CD4-positive, alpha-beta T cell treated with Interleukin-17A for 1 hour (primary cell): ENCODE data around the gene STRIP2.
"Not testable (repeated sequence)": the region's sequence is repeated elsewhere in the genome, so short reads cannot be mapped to it uniquely, and the experiment has no call there.

Experiments
- DNase-seq: peaks from one replicate; pipeline ENCODE4 v3.0.0-alpha.2; 2020

The STRIP2 gene

DNA sequence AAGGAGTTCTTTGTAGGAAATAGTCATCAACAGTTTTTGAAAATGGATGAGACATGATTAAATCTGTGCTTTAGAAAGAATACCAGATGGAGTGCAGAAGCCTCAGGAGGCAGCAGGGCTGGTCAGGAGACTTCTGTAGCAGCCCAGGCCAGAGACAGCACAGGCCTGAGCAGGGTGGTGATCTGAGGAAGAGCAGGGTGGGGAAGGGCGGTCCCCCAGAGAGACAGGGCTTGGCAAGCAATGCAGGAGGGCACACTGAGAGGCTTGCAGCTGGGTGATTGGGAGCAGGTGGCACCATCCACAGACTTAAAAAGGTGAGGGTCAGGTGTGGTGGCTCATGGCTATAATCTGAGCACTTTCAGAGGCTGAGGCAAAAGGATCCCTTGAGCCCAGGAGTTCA, 63.8 kb downstream of the STRIP2 start:
- DNase-seq = no peak

DNA sequence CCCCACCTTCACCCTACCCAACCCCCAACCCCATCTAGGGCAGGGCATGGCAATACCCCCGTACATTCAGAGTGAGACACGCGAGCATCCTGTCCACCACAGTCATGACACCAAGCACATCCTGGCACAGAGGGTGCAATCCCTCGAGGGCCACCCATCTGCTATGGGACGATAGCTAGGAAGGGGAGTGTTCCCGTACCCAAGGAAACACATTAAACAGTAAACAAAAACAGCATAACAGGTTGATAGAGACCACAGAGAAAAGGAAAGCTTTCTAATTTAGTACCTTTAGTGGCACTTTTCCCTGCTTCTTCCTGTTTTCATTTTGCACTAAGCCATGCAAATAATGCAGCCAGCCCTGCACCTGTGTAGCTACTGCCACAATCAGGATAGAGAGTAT, 65.8 kb downstream of the STRIP2 start:
- no peak for DNase-seq

DNA sequence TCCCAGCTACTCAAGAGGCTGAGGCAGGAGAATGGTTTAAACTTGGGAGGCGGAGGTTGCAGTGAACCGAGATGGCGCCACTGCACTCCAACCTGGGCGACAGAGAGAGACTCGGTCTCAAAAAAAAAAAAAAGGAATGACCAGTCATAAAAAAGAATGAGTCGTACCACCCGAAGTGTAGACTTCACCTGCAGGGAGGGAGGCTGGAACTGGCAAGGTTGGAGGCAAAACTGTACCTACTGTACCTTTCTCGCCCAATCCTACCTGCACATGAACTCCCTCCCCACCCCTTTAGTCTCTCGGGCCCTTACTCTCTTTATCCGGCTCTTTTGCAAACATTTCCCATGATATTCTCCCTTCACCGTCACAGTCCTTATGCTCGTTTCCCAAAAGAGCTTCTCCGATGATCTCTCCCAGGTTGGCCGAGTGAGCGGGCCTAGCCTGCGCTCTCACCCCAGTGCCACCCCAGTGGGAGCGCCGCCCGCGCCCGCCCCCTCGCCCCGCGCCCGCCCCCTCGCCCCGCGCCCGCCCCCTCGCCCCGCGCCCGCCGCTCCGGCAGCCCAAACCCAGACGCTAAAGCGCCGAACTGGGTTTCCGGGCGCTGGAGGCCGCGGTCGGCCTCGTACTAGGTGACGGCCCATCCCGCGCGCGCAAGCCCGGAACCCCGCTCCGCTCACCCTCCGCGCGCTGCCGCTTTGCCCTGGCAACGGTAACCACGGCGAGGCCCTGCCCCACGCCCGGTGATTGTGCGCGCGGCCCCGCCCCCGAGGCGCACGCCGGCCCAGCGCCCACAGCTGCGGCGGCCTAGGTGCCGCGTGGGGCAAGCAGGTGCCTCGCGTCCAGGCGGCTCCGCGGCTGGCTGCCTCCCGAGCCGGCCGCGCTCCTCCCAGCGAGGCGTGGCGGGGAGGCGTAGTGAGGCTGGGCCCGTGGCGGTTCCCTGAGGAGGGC, 67.8 kb downstream of the STRIP2 start, which contains the start of gene SMKR1:
Gene SMKR1, plus strand, starts transcription at position 772 of the 948 bp plus-strand sequence. CDS start 294 bp downstream, outside the sequence.
- DNase-seq = peak; percentile 95

DNA sequence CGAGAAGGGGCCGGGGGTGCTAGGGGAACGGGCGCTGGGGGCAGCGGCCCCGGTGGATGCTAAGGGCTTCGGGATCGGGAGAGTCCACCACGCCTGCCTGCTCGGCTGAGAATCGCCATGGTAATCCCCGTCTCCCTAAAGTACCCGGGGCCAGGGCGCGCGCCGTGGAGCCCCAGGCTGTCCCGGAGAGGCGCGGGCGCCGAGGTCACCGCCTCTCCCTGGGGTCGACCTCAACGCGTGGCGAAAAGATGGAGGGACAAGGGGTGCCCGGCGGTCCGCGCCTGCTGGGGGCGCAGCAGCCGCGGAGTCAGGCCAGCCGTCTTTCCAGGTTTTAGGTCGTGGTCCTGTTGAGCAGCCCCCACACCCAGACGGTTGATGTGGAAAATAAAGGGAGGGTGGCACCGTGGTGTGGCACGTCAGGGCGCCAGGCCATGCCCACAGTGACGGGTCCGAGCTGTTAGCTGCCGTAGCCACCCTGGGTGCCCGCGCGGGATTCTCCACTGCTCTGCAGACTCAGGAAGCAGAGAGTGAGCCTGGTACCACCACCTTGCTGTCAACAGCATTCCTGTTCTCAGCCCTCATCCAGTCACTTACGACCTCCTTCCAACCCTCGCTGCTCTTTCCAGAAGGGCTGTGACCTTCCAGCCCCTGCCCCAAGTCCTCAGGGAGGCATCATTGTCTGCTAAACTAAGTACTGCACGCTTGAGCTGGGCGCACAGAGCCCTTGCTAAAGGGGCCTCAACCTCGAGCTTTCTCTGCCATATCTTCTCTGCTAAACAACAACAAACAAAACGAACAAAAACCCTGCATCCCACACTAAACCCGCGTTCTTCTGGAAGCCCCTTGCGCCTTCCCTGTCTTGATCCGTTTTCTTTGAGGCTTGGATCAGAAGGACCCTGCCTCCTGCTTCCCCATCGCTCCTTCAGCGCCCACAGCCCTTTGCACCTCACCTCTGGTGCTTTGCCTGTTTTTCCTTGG, 68.8 kb downstream of the STRIP2 start:
- no peak for DNase-seq

DNA sequence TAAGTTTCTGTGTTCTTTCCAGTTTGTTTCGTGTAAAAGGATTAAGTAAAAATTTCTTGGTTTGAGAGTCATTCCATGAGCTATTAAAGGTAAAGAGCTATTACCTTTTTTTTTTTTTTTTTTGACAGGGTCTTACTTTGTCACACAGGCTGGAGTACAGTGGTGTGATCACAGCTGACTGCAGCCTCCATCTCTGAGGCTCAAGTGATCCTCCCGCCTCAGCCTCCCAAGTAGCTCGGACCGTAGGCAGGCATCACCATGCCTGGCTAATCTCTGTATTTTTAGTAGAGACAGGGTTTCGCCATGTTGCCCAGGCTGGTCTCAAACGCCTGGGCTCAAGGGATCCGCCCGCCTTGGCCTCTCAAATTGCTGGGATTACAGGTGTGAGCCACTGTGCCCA, 69.5 kb downstream of the STRIP2 start:
- no peak for DNase-seq

DNA sequence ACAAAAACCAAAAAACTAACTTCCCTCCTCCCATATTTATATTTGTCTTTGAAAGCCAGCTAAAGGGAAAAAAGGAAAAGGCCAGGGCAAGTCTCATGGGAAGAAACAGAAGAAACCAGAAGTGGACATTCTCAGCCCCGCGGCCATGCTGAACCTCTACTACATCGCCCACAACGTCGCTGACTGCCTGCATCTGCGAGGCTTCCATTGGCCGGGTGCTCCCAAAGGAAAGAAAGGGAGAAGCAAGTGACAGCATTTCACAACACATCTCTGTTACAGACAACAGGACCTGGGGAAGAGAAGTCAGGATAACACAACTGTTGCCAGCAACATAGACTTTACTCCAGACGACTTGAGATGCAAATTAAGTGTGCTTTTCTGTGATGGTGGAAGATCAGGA, 78.0 kb downstream of the STRIP2 start:
- DNase-seq = no peak

DNA sequence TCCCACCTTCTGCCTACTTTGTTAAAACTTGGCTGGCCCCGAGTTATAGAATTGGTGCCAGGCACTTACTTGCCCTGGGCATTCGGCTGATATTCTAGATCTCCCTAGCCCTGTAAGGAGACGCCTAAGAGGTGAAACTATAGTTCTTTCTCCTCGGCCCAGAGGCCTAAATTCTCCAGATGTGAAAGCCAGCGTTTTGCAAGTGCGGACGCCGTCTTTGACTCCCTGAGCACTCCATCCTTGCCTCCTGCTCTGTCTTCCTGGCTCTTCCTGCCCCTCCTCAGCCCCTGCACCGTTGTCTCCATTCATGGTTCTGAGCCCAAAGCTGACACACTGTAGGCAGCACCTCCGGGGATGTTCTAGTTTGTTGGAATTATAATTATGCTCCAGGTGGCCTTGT, 79.3 kb downstream of the STRIP2 start:
- no peak for DNase-seq

DNA sequence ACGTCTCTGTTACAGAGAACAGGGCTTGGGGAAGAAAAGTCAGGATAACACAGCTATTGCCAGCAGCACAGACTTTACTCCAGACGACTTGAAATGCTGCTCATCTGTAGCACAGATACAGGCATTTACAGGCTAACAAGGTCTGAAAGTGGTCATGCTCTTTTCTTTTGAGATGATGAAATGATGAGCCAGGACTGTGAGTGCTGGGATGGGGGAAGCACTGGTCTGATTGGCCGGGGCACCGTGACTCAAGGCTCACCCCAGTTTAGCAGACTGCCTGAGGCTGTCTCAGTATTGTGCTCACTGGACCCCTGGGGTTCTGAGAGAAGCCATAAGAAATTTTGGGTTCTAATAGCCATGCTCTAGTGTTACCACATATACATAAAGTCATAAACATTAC, 80.5 kb downstream of the STRIP2 start:
- no peak for DNase-seq

DNA sequence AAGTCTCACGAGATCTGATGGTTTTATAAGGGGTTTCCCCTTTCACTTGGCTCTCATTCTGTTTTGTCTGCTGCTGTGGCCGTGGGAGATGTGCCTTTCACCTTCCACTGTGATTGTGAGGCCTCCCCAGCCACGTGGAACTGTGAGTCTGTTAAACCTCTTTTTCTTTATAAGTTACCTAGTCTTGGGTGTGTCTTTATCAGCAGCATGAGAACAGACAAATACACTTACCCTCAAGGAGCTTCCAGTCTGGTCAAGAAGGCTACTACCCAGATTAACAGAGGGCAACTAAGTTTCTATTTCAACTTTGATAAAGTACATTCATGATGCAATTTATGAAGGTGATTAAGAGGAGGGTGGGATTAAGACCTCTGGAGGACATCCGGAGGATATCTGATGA, 81.1 kb downstream of the STRIP2 start:
- no peak for DNase-seq

DNA sequence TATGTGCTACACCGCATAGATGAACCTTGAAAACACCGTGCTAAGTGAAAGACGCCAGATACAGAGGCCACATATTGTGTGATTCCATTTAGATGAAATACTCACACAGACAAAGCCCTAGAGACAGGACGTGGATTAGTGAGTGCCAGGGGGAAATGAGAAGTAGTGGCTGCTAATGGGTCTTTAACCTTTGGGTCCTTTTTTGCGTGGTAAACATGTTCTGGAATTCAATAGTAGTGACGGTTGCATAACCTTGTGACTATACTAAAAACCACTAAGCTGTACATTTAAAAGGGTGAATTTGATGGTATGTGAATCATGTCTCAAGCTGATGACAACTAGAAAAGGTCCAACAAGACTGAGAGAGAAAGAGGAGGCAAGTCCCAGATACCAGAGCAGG, 83.7 kb downstream of the STRIP2 start:
- no peak for DNase-seq

DNA sequence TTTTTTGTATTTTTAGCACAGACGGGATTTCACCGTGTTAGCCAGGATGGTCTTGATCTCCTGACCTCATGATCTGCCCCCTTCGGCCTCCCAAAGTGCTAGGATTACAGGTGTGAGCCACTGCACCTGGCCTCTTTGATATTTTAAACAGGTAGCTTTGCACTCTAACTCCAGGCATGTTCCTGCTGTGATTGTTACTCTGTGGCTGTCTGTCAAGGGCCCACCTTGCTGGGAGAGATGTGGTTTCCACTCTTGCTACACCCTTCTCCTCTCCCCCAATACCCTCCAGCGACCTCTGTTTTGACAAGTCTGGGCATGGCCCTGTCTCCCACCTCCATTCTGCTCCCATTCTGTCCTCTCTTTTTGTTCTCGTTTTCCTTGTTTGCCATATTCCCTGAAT, 85.2 kb downstream of the STRIP2 start:
- DNase-seq = no peak

DNA sequence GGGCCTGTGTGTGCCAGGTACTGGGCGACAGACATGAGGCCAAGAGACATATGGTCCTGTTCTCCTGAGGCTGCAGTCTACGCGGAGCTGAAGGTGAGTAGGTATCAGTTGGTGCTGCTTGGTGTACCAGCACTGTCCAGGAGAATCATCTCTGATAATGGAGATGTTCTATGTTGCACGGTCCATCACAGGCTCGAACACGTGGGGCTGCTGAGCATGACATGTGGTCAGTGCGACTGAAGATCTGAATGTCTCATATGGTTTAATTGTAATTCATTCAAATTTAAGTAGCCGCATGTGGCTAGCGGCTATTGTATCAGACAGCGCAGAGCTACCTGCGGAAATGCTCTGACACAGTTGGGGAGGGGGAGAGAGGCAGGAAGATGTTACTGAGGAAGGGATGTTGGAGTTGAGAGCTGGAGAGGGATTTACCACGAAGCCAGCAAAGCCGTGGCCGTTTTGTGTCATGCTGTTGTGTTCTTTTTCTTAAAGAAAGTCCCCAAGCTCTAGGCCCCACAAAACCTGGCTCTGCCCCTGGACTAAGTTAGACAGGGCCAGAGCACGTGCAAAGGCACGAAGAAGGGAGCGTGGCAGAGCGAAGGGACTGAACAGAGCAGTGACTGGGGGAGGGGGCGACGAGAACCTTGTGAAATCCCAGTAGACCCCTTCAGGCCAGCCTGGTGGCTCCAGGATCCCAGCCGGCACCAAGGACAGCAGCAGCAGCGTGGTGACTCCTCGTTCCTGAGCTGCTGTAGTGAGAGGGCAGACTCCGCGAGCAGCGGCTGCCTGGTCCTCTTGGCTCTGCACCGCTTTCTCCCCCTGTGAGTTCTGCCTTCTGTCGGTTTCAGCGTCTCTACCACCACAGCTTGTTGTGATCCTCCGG, 88.1 kb downstream of the STRIP2 start:
- DNase-seq = no peak

DNA sequence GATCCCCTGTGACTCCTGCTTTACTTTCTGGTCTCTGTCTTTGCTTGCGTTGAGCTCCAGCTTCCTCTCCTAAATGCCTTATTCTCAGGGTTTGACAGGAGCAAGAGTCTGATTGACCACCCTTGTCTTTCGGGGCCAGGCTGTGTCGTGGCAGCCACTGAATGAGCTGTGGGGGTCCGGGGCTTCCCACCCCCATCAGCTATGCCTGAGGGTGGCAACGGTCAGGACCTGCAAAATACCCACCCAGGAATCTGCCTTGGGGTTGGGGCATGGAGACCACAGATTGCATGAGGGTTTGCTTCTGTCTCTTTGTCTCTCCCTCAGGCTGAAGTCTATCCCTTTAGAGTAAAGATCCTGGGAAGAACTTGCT, 88.7 kb downstream of the STRIP2 start:
- DNase-seq = no peak

DNA sequence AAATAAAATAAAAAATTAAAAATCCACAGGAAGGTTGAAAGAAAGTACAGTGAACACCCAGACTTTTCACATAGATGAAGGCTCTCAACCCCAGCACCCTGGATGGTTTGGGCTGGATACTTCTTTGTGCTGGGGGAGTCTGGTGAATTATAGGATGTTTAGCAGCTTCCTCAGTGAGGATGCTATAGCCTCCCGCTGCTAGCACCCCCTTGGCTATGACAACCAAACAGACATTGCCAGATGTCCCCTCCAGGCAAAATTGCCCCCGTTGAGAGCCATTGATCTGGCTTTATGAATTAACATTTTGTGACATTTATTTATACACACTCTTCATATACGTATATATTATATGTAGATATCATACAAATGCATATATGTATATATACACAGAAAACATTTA, 89.7 kb downstream of the STRIP2 start:
- DNase-seq = no peak

DNA sequence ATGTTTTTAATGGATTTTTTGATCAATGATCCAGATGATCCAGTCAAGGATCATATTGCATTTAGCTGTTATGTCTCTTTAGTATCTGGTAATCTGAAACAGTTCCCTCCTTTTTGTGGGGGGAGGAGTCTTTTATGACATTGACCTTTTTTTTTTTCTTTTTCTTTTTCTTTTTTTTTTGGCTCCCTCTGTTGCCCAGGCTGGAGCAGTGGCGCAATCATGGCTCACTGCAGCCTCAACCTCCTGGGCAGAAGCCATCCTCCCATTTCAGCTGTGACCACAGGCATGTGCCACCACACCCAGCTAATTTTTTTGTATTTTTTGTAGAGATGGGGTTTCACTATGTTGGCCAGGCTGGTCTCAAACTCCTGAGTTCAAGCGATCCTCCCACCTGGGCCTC, 90.2 kb downstream of the STRIP2 start:
- not testable (repeated sequence) for DNase-seq

DNA sequence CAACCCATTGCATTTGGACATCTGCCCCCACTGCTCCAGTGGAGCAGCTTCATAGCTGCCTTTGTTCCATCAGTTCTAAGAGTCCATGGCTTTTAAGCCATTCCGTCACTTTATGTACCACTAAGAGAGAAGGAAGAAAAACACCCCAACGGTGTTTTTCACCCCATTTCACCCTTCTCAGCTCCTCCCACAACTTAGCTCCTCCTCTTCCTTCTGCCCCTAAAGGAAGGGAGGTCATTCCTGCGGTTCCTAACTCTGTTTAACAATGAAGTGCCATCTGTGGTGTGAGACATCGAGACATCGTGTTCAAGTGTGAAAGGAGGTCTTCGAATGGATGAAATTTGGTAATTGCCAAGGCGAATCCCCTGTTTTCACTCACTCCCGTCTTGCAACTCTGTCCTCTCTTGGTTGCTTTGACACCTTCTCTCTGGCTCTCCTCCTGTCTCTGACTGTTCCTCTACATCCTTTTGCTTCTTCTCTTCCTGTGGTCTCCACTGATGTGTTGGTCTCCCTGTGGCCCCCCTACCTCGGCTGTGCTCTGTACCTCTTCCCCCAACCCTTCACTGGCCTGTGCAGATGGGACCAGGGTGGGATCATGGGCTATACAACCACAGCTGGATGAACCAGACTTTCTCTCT, 91.1 kb downstream of the STRIP2 start:
- DNase-seq = peak; percentile 15

DNA sequence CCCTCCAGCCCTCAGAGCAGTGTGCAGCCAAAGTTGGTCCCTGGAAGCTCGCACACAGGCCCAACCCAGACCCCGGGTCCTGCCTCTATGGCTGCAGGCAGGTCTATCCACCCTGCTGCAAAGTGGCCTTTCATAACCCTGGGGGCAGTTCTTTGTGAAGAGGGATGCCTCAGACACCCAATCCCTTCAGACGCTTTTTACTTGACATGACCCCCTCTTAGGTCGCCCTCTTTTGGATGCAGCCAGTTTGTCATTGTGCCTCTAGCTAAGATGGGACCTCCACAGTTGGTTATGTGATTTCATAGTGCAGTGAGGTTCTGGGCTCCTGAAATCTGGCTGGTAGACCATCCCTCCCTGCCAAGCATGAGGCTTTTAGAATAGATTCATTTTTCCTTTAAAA, 95.4 kb downstream of the STRIP2 start:
- DNase-seq = no peak

DNA sequence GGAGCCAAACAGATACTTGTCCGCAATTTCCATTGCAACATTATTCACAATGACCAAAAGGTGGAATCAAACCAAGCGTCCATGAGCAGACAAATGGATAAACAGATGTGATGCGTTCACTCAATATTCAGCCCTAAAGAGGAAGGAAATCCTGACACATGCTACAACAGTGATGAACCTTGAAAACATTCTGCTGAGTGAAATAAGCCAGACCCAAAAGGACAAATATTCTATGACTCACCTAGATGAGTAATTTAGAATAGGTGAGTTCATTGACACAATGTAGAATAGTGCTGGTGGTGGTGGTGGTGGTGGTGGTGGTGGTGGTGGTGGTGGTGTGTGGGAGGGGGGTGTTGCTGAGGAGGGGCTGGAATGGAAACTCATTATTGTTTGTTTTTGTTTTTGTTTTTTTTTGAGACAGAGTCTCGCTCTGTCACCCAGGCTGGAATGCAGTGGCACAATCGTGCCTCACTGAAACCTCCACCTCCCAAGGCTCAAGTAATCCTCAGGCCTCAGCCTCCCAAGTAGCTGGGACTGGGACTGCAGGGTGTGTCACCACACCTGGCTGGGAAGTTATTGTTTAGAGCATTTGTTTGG, 96.7 kb downstream of the STRIP2 start:
- DNase-seq = peak; percentile 13

DNA sequence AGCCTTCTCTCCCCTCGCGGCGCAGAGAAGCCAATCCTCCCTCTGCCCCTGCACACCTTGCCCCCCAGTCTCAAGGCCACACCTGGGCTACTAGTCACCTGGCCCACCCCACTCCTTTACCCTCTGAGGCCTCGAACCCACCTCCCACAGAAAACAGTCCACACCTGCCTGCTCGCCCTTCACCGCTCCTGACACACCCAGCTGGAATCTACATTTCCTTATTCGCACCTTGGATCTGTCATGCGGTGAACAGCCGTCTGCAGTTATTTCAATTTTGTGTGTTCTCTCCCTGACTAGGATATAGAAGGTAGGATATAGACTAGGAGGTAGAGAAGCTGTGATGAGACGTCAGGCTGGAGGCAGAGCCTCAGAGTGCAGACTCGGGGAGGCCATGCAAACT, 97.5 kb downstream of the STRIP2 start:
- no peak for DNase-seq

DNA sequence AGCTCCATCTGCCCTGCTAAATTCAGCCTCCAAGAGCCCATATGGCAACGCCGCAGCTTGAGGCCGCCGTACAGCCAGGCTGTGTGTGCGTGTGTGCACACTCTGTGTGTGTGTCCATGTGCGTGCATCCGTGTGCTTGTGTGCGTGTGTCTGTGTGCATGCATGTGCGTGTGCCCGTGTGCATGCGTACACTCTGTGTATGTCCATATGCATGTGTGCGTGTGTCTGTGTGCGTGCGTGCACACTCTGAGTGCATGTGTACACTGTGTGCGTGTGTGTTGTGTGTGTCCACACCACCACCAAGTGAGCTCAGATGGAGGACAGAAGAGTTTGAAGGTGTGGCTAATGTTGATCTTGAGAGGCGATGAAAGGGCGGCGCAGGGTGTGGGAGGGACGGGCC, 98.1 kb downstream of the STRIP2 start:
- DNase-seq = no peak

DNA sequence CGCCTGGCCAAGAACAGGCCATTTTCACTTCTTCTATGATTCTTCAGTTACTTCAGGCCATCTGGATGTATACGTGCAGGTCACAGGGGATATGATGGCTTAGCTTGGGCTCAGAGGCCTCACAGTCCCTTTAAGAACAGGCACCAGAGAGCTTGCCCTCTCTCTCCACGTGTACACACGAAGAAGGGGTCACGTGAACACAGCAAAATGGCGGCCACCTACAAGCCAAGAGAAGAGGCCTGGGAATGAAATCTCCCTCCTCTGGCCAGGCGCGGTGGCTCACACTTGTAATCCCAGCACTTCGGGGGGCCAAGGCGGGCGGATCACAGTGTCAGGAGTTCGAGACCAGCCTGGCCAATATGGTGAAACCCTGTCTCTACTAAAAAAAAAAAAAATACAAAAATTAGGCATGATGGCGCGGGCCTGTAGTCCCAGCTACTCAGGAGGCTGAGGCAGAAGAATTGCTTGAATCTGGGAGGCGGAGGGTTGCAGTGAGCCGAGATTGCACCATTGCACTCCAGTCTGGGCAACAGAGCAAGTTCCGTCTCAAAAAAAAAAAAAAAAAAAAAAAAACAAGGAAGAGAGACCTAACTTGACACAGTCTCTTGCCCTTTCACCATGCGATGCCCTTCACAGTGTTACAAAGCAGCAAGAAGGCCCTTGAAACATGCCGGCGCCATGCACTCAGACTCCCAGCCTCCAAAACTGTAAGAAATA, 100.5 kb downstream of the STRIP2 start:
- not testable (repeated sequence) for DNase-seq
